GOT3 (cell line): ENCODE results near the gene PJA1.

Source experiments
- DNase-seq: peaks from one replicate; lab custom pipeline; 2025; ENCODE audit warnings: mixed read lengths; lab: John Stamatoyannopoulos, UW

The PJA1 gene

GRCh38 chrX:69142788-69143469 lies 22.3 kb downstream of the PJA1 start:
- no peak for DNase-seq

DNA sequence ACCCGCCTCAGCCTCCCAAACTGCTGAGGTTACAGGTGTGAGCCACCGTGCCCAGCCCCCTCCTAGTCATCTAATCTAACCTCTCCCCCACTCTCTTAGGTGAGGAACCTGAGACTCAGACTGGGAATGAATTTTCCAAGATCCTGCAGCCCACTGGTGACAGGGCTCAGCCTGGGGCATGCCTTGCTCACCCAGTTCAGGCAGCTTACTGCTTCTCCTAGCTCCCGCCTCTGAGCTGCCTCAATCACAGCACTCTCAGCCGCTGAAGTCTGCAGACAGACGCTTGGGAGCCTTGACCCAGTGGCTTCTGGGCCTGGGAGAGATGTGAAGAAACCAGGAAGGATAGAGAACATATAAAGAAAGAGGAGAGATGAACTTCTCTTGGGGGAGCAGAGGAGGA lies 24.4 kb downstream of the PJA1 start:
- no peak for DNase-seq

- DNase-seq = no peak
Observed at GRCh38 chrX:69139516-69139915, 25.7 kb downstream of the PJA1 start.

GRCh38 chrX:69138512-69138911 lies 26.7 kb downstream of the PJA1 start:
- no peak for DNase-seq

DNA sequence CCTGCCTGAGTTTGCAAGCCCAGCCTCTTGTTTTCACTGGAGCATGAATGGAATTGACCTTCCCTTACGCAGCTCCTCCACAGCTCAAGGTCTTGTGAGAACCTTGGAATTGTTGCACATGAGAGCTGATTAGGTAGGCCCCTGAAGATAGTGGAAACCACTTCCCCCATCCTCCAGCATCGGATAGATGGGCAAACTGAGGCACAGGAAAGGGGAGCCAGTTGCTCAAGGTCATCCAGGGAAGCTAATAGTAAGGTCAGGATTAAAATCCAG lies 27.2 kb downstream of the PJA1 start:
- DNase-seq = no peak

GRCh38 chrX:69137371-69138117 lies 27.7 kb downstream of the PJA1 start:
- no peak for DNase-seq

DNA sequence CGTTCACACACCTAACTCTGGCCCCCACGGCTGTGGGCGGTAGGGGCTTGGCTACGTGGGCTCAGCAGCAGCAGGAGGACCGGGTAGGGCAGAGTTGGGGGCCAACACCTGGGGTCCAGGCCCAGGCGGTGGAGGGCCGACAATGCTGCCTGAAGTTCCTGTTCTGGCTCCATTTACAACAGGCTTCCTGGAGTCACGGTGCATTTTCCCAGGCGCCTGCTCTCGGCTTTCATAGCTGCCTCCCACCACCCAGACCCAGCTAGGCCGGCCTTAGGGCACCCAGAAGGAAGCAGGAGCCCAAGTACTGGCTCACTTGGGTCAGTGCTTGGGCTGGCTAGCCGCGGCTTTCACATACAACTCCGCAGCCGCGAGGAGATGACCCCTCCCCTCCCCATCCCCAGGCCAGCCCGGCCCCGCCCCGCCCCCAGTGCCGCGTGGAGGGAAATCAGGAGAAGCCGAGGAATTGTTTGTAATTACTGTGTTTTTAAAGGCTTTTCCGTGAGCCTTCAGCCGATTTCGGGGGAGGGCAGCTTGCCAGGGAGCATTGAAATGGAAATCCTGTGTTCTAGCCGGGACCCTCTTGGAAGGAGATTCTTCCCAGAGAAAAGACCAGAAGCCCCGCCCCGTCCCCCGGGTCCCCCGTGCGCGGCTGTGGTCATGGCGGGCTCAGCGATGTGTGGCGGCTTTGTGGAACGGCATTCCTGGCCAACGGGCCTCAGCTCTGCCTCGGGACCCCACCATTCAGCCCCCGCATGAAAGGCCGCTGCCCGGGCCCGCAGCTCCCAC lies 28.5 kb downstream of the PJA1 start:
- no peak for DNase-seq

GRCh38 chrX:69133921-69134542 lies 31.2 kb downstream of the PJA1 start:
- no peak for DNase-seq

GRCh38 chrX:69131886-69132285 lies 33.4 kb downstream of the PJA1 start:
- no peak for DNase-seq

GRCh38 chrX:69130439-69130838 lies 34.8 kb downstream of the PJA1 start:
- DNase-seq = no peak

GRCh38 chrX:69128588-69128987 lies 36.7 kb downstream of the PJA1 start:
- DNase-seq = no peak

DNA sequence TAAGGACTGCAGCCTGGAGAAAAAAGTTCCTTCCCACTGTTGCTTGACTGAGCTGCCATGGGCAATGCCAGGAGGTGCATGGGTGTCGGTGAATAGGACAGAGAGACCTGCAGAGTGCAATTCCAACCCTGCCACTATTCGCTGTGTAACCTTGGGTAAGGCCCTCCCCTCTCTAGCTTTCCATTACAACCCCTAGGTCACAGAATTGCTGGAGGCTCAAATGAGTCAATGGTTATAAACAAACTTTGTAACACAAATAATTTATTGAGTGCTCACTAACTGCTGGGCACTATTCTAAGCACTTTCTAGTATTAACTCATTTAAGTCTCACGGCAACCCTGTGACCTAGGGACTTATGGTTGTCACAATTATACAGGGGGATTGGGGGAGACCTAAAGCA lies 37.8 kb downstream of the PJA1 start:
- no peak for DNase-seq

DNA sequence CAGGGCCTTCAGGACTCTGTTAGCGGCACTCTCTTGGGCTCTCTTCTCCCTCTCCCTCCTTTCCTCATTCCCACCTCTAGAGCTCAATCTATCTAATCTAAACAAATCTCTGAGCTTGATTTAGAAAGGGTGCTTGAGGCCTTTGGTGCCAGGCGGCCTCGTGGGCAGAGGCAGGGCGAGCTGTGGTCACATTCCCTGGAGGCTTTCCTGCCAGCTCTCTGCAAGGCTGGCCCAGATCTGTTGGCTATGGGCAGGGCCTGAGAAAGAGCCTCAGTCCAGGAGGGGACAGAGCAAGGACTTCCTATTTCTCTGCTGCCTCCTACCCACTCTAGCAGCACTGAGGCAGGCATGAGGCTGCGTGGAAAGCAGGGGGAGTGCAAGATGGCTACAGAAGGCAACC lies 38.6 kb downstream of the PJA1 start:
- no peak for DNase-seq

GRCh38 chrX:69125094-69125493 lies 40.2 kb downstream of the PJA1 start:
- no peak for DNase-seq

DNA sequence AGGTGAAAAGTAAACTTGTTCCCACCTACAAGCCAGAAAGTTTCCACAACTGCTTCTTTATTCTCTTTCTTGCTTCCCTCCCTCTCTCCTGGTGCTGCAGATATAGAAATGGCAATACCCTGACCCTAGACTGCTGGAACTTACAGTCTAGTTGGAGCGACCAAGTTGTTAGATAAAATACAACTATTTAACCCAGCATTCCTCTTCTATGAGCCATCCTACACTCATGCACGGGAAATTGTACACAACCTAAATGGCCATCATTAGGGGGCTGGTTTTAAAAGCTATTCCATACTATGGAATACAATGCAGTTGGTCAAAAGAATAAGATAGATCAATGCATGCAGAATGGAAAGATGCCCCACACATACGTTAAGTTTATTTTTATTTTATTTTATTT lies 41.1 kb downstream of the PJA1 start:
- no peak for DNase-seq

- DNase-seq = no peak
Observed at GRCh38 chrX:69123481-69123880, 41.8 kb downstream of the PJA1 start.

DNA sequence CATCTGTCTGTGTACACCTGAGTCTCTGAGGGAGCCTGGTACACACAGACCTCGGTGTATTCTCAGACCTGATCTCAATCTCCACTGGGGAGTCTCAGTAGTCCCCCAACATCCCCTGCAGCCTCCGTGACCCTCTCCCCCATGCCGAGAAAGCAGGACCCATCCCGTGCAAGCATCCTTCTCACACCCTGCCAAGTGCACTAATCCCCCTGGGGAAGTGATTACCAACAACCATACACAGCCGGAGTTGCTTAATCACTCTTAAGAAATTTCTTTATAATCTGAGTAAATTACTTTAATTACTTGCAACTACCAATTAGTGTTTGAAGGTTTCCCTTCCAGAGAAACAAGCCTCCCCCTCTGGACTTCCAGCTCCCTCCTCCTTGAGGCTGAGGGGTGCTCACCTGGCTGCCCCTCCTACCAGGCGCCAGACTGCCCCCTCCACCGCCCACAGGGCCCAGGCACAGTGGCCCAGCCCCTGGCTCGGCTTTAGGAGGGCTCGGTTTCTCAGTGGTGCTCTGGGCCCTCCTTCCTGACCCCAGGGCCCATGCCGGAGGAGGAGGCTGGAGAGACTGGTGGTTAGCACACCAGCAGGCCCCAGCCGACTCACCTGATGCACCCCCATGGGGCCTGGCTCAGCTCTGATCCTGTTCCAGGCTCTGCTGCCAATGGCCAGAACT lies 43.8 kb downstream of the PJA1 start:
- DNase-seq = no peak

DNA sequence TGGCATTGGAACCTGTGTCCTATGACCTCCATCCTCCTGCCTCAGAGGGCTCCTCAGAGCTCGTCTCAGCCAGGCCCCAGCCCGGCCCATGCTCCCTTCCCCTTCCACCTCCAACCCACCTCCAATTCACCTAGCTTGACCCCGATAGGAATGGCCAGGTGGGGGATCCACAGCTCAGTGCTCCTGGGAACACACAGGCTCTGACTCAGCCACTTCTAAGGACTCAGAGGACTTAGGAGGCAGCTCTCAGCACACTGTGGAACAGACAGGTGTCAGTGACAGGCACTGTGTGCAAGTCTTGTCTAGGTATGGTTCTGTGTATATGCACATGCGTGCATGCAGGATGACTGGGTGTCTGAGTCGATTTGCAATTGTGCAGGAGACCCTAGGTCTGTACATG lies 44.8 kb downstream of the PJA1 start:
- no peak for DNase-seq

DNA sequence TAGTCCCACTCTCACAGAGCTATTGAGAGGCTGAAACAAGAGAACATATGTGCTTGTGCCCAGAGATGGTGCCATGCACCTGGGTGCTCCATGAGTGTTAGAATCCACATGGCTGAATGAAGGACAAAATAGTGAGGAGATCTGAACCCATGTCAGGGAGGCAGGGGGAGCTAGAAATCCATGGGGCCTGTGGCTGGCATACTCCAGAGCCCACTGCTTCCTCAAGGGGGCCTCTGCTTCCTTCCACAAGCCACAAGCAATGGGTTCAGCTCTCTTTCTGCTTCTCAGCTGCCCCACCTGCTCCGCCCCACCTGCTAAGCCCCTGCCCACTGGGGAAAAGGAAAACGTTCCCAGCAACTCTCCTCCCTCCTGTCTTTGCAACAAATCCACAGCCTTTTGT lies 46.1 kb downstream of the PJA1 start:
- DNase-seq = no peak

GRCh38 chrX:69117876-69118526 lies 47.3 kb downstream of the PJA1 start:
- DNase-seq = no peak

DNA sequence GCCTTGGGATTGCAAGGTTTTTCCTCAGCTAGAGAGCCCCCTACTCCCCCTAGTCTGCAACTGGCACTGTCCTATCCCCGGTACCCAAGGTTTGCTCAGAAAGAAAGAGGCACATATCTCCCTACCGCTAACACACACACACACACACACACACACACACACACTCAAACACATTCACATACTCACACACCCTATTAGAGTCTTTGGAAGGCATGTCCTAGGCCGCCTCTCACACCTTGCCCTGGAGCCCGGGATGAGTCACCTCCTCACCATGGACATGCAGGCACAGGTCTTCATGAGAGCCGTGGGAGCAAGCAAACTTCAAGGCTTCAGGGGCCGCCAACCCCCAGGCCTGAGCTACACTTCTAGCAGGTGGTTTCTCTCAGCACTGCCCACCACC lies 49.2 kb downstream of the PJA1 start:
- DNase-seq = no peak

GRCh38 chrX:69113723-69114122 lies 51.5 kb downstream of the PJA1 start:
- DNase-seq = no peak
